GM12891 (cell line): Measurements from ENCODE around the gene KPTN.

Experiments used
- DNase-seq: peaks from one replicate; pipeline ENCODE4 v3.0.0; 2011; ENCODE audit warnings: low spot score; ENCODE audit not compliant: insufficient read length
- FAIRE-seq: peaks from 2 replicates; lab custom pipeline; 2011; peaks lifted over from hg19 to GRCh38; lab: Jason Lieb, UNC
- PAX5 ChIP-seq: IDR thresholded peaks from 2 replicates; pipeline ENCODE4 v1.6.1; 2011; ENCODE audit warnings: low read length, moderate library complexity, mild to moderate bottlenecking; ENCODE audit not compliant: insufficient read depth, severe bottlenecking
- POLR2A ChIP-seq: IDR thresholded peaks from 2 replicates; pipeline ENCODE4 v1.6.1; 2011; ENCODE audit warnings: low read depth, low read length, control low read depth
- POLR2AphosphoS5 ChIP-seq: IDR thresholded peaks from 2 replicates; pipeline ENCODE4 v1.6.1; 2011; ENCODE audit warnings: low read depth, low read length, control low read depth
- POU2F2 ChIP-seq: IDR thresholded peaks from 2 replicates; pipeline ENCODE4 v1.6.1; 2011; ENCODE audit warnings: low read depth, mild to moderate bottlenecking, control low read depth, low read length, moderate library complexity
- SPI1 ChIP-seq: IDR thresholded peaks from 2 replicates; pipeline ENCODE4 v1.6.1; 2011; ENCODE audit warnings: low read depth, low read length, control low read depth
- TAF1 ChIP-seq: IDR thresholded peaks from 2 replicates; pipeline ENCODE4 v1.6.1; 2011; ENCODE audit warnings: low read depth, low read length, control low read depth

Gene KPTN

GRCh38 chr19:47518139-47518538, 34.1 kb upstream of the KPTN start:
- TF ChIP-seq POLR2AphosphoS5 (peak; percentile 58; the same call in 1 of the 2 replicates), SPI1 (0 out of 2 replicates have a peak, but pooled peaks have one; percentile 15), POLR2A (no peak), POU2F2 (peak; percentile 96), PAX5 (peak; percentile 17), TAF1 (no peak)
- FAIRE-seq, result peak; percentile 92
- no peak for DNase-seq

GRCh38 chr19:47514869-47515588, 31.0 kb upstream of the KPTN start, which contains the start of gene NAPA:
Gene NAPA, minus strand, starts transcription at chr19:47515063. Its CDS starts 123 bp downstream, at chr19:47514940.
- FAIRE-seq (peak; percentile 98), DNase-seq (peak; percentile 97)
- TF ChIP-seq POLR2A (peak; percentile 90), SPI1 (peak; percentile 13; the same call in 1 of the 2 replicates), POU2F2 (no peak; the same call in 1 of the 2 replicates), PAX5 (no peak), POLR2AphosphoS5 (peak; percentile 84), TAF1 (peak; percentile 72)

- no peak for FAIRE-seq
- DNase-seq, result no peak
- no peak for TF ChIP-seq POLR2A
- TF ChIP-seq SPI1, result no peak
- no peak for TF ChIP-seq POU2F2
- no peak for TF ChIP-seq POLR2AphosphoS5
- no peak for TF ChIP-seq PAX5
- no peak for TF ChIP-seq TAF1
These were observed 30.3 kb upstream of the KPTN start for GRCh38 chr19:47514151-47514868.

DNA sequence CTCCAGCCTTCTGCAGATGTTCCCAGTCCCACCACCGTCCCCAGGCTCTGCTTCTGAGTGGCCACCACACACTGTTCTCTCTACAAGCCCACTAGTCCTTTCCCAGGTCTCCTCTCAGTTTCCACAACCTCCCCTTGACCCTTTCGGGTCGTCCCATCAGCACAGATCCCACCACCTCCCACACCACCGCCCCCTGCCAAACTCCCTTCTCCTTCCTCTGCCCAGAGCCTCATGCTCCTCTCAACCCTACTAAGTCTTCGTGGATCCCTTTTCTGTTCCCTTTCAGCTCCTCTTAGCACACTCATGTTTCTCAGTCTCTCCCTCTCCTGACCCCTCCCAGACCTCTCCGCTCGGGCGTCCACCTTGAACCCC, 28.9 kb upstream of the KPTN start:
- no peak for TF ChIP-seq POU2F2
- TF ChIP-seq TAF1, result no peak
- no peak for TF ChIP-seq PAX5
- TF ChIP-seq POLR2AphosphoS5, result no peak
- TF ChIP-seq POLR2A, result no peak
- no peak for TF ChIP-seq SPI1

GRCh38 chr19:47512183-47512947, 28.3 kb upstream of the KPTN start:
- FAIRE-seq (no peak), DNase-seq (no peak)
- TF ChIP-seq POU2F2 (no peak), POLR2AphosphoS5 (no peak), SPI1 (no peak), TAF1 (no peak), POLR2A (no peak), PAX5 (no peak)

More for the DNA sequence above, 28.9 kb upstream of the KPTN start:
- DNase-seq (no peak), FAIRE-seq (no peak)

- FAIRE-seq, result no peak
- TF ChIP-seq POLR2A (no peak), POLR2AphosphoS5 (no peak), POU2F2 (no peak), PAX5 (no peak), TAF1 (no peak), SPI1 (no peak)
- no peak for DNase-seq
These were observed 27.7 kb upstream of the KPTN start for GRCh38 chr19:47511681-47512080.

GRCh38 chr19:47511128-47511517, 27.1 kb upstream of the KPTN start:
- TF ChIP-seq SPI1, result no peak
- TF ChIP-seq TAF1, result no peak
- no peak for TF ChIP-seq POLR2AphosphoS5
- TF ChIP-seq POLR2A, result no peak
- FAIRE-seq (no peak), DNase-seq (no peak)

DNA sequence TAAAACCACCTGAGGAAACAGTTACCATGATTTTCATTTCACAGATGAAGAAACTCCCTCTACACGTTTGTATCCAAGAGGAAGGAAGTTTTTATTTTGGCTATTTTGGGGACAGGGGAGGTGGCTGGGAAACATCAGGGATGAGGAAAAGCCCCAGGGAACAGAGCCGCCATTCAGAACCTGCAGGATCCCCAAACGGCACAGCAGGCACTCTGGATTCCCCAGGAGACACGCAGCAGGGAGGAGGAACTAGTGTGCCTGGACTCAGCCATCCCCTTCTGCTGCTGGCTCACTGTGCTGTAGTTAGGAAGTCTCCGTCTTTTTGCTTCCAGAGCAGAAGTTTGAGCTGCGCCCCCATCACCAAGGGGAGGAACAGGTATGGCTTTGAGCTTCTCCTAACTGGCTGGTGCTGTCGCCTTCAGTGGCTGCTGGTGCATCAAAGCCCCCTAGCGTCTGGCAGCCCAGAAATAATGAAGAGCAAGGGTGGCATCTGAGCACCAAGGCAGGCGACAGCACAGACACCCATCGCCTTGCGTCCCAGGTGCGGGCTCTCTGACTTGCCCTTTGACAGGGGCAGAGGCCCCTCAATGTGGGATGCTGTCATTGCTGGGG, 26.6 kb upstream of the KPTN start:
- FAIRE-seq (no peak), DNase-seq (no peak)
- TF ChIP-seq POU2F2 (no peak), PAX5 (no peak), SPI1 (no peak)
